ENCODE measurements around the gene HDAC4. TPM values are rescaled to one million over a fixed set of nuclear protein-coding genes. Genes with fewer than 3 reads are reported as not detected.

The HDAC4 gene
- total RNA-seq, 1 experiment from 2014 or later: 61.5 TPM

DNA sequence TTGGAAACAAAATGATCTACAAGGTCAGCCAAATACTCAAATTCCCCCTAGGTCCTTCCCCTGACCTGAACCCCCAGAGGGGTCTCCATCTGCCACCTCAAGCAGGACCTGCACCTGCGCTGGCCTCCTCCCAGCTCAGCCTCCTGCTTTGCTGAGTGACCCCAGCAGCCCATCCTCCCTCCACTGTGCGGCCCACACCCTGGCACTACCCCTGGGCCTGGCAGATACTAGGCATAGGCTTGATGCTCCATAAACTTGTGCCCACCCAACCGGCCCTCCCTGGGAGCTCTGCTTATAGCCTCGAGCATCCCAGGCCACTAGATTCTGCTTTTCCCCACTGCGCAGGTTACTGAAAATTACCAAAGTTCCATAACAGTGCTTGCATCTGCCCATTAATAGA, 156.2 kb downstream of the HDAC4 start:
- Histone ChIP-seq H3F3A (ENCODE audit: insufficient read depth, low read depth) (peaks cover 50% of the 10 kb centered on the region), H3K4me1 (replicated peaks; ENCODE audit: insufficient read depth) (peaks cover 46% of the 10 kb centered on the region), H3K4me3 (no peak overlapping the region), H3K4me2 (no peak overlapping the region; the same call in 1 of the 2 replicates), H4K20me1 (ENCODE audit: insufficient read depth) (no peaks in the 10 kb centered on the region), H3K27me3 (ENCODE audit: insufficient read depth, low read depth) (no peaks in the 10 kb centered on the region), H3K27ac (no peak overlapping the region), H3K9me2 (ENCODE audit: insufficient read depth) (no peaks in the 10 kb centered on the region), H3K36me3 (ENCODE audit: low read depth) (no peaks in the 10 kb centered on the region), H3K9me3 (ENCODE audit: insufficient read depth, low read depth) (no peaks in the 10 kb centered on the region), H3K79me2 (ENCODE audit: low read depth) (peaks cover 35% of the 10 kb centered on the region), H2AFZ (no peak overlapping the region)
- BruUV-seq (replicated peaks): no TSS peak
- no peak for DNase-seq
- intact Hi-C loops (cut with micrococcal nuclease; ENCODE audit: unreplicated experiment): no loop called here
- CTCF ChIA-PET: no interaction called here
- TF ChIP-seq EZH2 (IDR thresholded peaks at IDR 0.05; ENCODE audit: low read depth): no peak
- TF ChIP-seq, protein P1, sequence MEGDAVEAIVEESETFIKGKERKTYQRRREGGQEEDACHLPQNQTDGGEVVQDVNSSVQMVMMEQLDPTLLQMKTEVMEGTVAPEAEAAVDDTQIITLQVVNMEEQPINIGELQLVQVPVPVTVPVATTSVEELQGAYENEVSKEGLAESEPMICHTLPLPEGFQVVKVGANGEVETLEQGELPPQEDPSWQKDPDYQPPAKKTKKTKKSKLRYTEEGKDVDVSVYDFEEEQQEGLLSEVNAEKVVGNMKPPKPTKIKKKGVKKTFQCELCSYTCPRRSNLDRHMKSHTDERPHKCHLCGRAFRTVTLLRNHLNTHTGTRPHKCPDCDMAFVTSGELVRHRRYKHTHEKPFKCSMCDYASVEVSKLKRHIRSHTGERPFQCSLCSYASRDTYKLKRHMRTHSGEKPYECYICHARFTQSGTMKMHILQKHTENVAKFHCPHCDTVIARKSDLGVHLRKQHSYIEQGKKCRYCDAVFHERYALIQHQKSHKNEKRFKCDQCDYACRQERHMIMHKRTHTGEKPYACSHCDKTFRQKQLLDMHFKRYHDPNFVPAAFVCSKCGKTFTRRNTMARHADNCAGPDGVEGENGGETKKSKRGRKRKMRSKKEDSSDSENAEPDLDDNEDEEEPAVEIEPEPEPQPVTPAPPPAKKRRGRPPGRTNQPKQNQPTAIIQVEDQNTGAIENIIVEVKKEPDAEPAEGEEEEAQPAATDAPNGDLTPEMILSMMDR (conservative IDR thresholded peaks at IDR 0.05): no peak
- POLR2A ChIA-PET (ENCODE audit: unreplicated experiment): no interaction called here

DNA sequence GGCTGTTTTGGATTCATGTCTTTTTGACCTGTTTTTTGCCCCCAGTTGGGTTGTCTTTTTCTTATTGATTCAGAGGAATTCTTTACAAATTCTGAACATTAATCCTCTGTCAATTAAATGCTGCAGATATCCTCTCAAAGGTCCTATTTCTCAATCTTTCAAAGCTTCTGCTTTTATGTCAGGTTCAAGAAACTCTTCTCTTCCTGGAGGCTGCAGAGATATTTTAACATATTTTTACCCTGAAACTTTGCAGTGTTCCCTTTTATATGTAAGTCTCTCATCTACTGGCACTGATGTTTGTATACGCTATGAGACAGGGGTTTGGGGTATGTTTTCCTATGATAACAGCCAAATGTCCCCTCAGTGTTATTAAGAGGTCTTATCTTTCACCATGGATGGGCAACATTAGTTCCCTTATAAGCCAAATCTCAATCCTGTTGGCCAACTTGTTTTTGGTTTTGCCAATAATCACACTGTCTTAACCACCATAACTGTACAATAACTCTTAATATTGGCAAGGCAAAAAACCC, 159.3 kb downstream of the HDAC4 start:
- intact Hi-C loops (cut with micrococcal nuclease; ENCODE audit: unreplicated experiment): no loop called here
- BruUV-seq (replicated peaks): no TSS peak
- Histone ChIP-seq H3K79me2 (ENCODE audit: low read depth) (peaks cover 29% of the 10 kb centered on the region), H3K9me3 (ENCODE audit: insufficient read depth, low read depth) (no peaks in the 10 kb centered on the region), H3K27ac (no peak overlapping the region), H3K4me3 (no peak overlapping the region), H3K27me3 (ENCODE audit: insufficient read depth, low read depth) (no peaks in the 10 kb centered on the region), H3K9me2 (ENCODE audit: insufficient read depth) (no peaks in the 10 kb centered on the region), H2AFZ (no peak overlapping the region), H4K20me1 (ENCODE audit: insufficient read depth) (no peaks in the 10 kb centered on the region), H3K4me1 (replicated peaks; ENCODE audit: insufficient read depth) (peaks cover 19% of the 10 kb centered on the region), H3K36me3 (ENCODE audit: low read depth) (no peaks in the 10 kb centered on the region), H3F3A (ENCODE audit: insufficient read depth, low read depth) (peaks cover 21% of the 10 kb centered on the region), H3K4me2 (no peak overlapping the region)
- TF ChIP-seq, protein P1 (conservative IDR thresholded peaks at IDR 0.05): no peak
- TF ChIP-seq EZH2 (IDR thresholded peaks at IDR 0.05; ENCODE audit: low read depth): no peak
- ChIA-PET POLR2A (ENCODE audit: unreplicated experiment) (no interaction called here), CTCF (no interaction called here)
- DNase-seq: no peak

DNA sequence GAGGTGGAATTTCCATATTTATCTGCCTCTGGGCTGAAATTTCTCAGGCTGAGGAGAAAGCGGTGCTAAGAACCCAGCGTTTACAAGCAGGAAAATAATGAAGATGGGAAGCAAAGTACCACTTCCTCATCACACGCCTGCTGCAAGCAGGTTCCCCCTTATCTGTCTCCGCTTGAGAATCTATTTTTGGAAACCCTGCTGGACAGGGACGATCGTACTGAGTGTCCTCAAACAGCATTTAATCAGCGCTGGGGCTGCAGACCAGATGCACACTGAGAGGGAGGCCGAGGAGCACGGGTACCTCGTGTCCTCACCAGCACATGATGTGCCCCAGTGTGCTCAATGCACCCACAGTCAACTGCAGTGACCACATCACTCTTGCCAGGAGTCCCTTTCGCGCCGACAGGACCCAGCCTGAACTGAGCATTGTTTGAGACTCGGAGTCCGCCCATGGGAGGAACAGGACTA, 160.4 kb downstream of the HDAC4 start:
- H3K9me3 ChIP-seq (ENCODE audit: insufficient read depth, low read depth): no peaks in the 10 kb centered on the region
- 0 out of 2 replicates have a peak, but pooled peaks cover 11% of the 10 kb centered on the region for H3F3A ChIP-seq (ENCODE audit: insufficient read depth, low read depth)
- no peak overlapping the region for H3K4me3 ChIP-seq
- H2AFZ ChIP-seq: no peak overlapping the region
- BruUV-seq (replicated peaks): no TSS peak
- H3K27me3 ChIP-seq (ENCODE audit: insufficient read depth, low read depth): no peaks in the 10 kb centered on the region
- H3K27ac ChIP-seq: no peak overlapping the region
- intact Hi-C loops (cut with micrococcal nuclease; ENCODE audit: unreplicated experiment): no loop called here
- no peaks in the 10 kb centered on the region for H4K20me1 ChIP-seq (ENCODE audit: insufficient read depth)
- no peak overlapping the region for H3K4me2 ChIP-seq
- no peaks in the 10 kb centered on the region for H3K36me3 ChIP-seq (ENCODE audit: low read depth)
- TF ChIP-seq, protein P1 (conservative IDR thresholded peaks at IDR 0.05): no peak
- TF ChIP-seq EZH2 (IDR thresholded peaks at IDR 0.05; ENCODE audit: low read depth): no peak
- POLR2A ChIA-PET (ENCODE audit: unreplicated experiment): no interaction called here
- CTCF ChIA-PET: no interaction called here
- no peak for DNase-seq
- H3K9me2 ChIP-seq (ENCODE audit: insufficient read depth): no peaks in the 10 kb centered on the region
- H3K4me1 ChIP-seq (replicated peaks; ENCODE audit: insufficient read depth): peaks cover 8% of the 10 kb centered on the region
- H3K79me2 ChIP-seq (ENCODE audit: low read depth): peaks cover 23% of the 10 kb centered on the region
